GM20431 (cell line): ENCODE results near the gene CALHM6.

Source experiments
- in situ Hi-C: fragments of 300-500 bp; cut with MseI, MboI; formaldehyde crosslinking; loops from one replicate; pipeline ENCODE4 v1.15.0; 2020; ENCODE audit warnings: low sequenced_read_pairs; ENCODE audit not compliant: unreplicated experiment

CALHM6 gene

GRCh38 chr6:116461331-116461931 is at the start of gene CALHM6:
CALHM6 (plus strand) TSS chr6:116461375; CDS start chr6:116461930, 555 bp downstream.
- in situ Hi-C loops, result no loop called here

- in situ Hi-C loops, result no loop called here
Observed at GRCh38 chr6:116412270-116412669, 48.9 kb upstream of the CALHM6 start.

- in situ Hi-C loops, result no loop called here
Observed at GRCh38 chr6:116413357-116413756, 47.8 kb upstream of the CALHM6 start.

- in situ Hi-C loops, result no loop called here
Observed at GRCh38 chr6:116417661-116418060, 43.5 kb upstream of the CALHM6 start.

- in situ Hi-C loops, result no loop called here
Observed at GRCh38 chr6:116419069-116419786, 41.9 kb upstream of the CALHM6 start.

GRCh38 chr6:116420341-116420740 is 40.8 kb upstream of the CALHM6 start:
- in situ Hi-C loops, result no loop called here

- in situ Hi-C loops, result no loop called here
Observed at GRCh38 chr6:116422238-116422637, 38.9 kb upstream of the CALHM6 start.

GRCh38 chr6:116424001-116424400 is 37.2 kb upstream of the CALHM6 start:
- in situ Hi-C loops, result no loop called here

- in situ Hi-C loops, result no loop called here
Observed at GRCh38 chr6:116426551-116426950, 34.6 kb upstream of the CALHM6 start.

- in situ Hi-C loops, result no loop called here
Observed at GRCh38 chr6:116429111-116429510, 32.1 kb upstream of the CALHM6 start.

GRCh38 chr6:116430860-116431259 is 30.3 kb upstream of the CALHM6 start:
- in situ Hi-C loops, result no loop called here

GRCh38 chr6:116431964-116432595 is 29.1 kb upstream of the CALHM6 start:
- in situ Hi-C loops, result no loop called here

- in situ Hi-C loops, result no loop called here
Observed at GRCh38 chr6:116433206-116433712, 27.9 kb upstream of the CALHM6 start.

GRCh38 chr6:116434056-116434725 is 27.0 kb upstream of the CALHM6 start:
- in situ Hi-C loops, result no loop called here

GRCh38 chr6:116436586-116436985 is 24.6 kb upstream of the CALHM6 start:
- in situ Hi-C loops, result no loop called here

GRCh38 chr6:116437656-116438055 is 23.5 kb upstream of the CALHM6 start:
- in situ Hi-C loops, result no loop called here

- in situ Hi-C loops, result no loop called here
Observed at GRCh38 chr6:116438590-116439448, 22.4 kb upstream of the CALHM6 start.

- in situ Hi-C loops, result no loop called here
Observed at GRCh38 chr6:116439522-116440051, 21.6 kb upstream of the CALHM6 start.

- in situ Hi-C loops, result no loop called here
Observed at GRCh38 chr6:116443105-116443504, 18.1 kb upstream of the CALHM6 start.
